NCI-H748 (cell line): ENCODE data around the gene NRP1.
"Not testable (repeated sequence)": the region's sequence is repeated elsewhere in the genome, so short reads cannot be mapped to it uniquely, and the experiment has no call there.

Source experiments
- DNase-seq: peaks from one replicate; lab custom pipeline; 2025; ENCODE audit not compliant: unreplicated experiment; lab: John Stamatoyannopoulos, UW

Gene NRP1

DNA sequence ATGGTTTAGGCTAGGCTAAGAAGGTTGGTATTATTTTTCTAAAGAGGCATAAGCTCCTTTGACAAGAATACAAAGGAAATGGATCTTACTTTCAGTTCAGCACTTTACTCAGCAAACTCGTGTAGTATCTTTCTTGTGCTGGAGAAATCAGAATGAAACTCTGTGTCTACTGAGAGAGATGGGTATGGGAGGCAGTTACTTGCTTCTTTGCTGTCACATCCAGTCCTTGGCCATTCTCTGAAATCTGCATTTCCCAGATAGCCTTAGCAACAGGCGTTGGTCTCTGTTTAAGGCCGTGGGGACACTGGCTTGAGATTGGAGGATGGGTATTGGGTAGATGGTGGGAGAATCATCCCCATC, 180.5 kb downstream of the NRP1 start:
- no peak for DNase-seq

DNA sequence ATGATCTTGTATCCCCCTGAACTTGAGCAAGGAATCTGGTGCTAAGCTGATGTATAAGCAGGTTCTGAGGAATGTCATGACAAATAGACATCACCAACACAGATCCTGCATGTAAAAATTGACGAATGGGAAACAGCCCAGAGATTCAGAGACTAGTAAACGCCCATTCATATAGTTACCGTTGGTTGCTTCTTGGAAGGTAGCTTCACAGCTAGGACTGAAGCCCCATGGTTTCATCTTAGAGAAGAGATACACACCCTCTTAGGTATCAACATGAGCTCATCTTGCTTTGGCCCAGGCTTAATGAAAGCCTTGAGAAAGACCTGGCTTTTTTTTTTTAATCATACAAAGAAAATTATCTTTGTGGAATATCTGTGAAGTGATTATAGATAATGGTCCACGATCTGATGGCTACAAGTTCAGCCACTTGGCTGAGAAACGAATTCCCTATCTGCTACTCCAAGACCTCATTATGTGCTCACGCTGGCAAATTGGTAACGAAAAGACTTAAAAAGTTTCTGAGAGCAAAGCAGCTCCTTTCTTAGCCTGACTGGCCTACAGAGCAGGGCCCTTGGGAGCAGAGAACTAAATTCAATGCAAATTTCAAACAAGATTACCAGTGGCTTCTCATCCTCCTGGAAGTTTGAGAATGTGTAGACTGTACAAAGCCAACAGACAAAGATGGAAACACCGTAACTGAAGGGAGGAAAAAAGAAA, 181.1 kb downstream of the NRP1 start:
- no peak for DNase-seq

DNA sequence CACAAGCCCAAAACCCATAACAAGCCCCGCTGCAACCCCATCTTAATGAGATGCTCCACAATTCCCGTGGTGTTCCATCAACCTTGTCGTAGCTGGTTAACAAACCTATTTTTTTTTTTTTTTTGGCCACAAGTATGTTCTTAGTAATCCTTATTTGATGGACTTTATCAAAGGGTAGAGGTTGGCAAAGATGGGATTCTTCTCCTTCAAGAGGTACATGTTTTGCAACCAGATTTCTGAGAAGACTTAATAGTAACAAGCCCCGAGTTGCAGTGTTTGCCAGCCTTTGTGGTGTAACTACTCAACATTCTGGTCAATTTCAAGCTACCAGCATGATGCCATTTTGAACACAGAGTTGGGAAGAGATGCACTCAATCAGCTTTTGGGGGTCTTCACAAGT, 181.7 kb downstream of the NRP1 start:
- no peak for DNase-seq

DNA sequence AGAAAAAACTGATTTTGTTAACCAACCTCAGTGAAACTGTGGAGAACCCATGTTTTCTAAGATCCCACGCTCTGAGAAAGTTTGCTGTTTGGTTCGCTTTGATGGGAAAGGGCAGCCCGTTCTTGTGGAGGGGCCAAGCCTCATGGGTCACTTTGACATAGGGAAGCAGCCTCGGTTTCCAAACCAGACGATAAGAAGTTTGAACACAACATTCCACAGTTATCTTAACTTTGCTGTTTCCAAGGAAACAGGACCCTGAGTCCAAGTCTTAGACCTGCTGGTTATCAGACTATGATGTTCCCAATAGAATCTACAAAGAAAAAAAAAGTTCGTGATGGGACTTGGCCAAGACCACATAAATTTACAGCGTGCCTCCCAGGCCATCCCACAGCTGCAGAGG, 182.3 kb downstream of the NRP1 start:
- DNase-seq: no peak

DNA sequence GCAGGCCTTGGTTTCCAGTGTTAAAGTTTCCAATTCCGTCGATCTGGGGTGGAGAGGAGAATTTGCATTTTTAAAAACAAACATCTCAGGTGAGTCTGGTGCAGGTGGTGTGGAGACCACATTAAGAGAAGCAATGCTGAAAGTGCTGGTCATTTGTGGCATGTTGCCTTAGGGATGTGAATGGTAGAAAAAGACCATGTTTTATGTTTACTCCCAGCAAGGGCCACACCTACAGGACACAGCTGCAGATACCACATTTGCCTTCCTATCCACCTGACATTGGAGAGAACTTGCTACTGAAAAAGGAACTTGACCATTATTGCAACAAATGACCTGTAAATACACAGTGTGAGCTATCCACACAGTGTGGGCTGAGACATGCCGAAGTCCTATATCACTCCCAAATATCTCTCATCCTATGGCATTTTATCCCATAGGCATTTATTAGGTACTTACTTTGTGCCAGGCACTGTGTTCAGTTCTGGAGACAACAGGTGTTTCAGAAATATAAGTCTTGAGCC, 183.1 kb downstream of the NRP1 start:
- no peak for DNase-seq

DNA sequence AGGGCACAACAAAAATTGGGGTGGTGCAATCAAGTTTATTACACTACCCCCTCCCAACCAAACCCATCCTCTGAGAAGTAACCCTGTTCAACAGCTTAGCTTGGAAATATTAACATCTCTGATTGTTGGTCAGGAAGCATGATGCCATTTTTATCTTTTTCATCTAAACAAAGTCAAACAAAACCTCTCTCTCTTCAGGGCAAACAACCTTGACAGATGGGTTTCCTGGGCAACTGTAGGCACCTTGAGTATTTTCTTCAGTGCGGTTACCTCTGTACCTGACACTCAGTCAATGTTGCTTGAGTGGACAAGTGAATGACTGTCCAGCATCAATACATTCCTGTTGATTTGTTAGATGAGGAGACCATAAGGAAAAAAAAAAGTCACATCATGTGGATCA, 183.6 kb downstream of the NRP1 start:
- DNase-seq: no peak

DNA sequence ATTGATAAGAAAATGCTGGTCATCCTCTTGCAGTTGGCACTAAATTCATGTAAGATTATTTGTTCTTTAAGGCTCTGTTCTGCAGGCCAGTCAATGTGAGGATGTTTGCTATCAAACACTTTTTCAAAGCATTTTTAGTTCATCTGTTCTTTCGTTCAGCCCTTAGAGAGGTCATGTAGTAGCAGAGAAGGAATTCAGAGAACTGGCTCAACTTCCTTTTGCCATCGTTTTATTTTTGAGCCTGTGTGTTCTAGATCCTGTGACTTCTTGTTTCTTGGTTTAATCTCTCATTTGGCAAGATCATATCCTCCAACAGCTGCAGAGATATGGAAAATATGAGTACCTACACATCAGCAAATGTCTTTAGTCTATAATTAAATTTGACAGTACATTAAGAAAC, 184.3 kb downstream of the NRP1 start:
- no peak for DNase-seq

DNA sequence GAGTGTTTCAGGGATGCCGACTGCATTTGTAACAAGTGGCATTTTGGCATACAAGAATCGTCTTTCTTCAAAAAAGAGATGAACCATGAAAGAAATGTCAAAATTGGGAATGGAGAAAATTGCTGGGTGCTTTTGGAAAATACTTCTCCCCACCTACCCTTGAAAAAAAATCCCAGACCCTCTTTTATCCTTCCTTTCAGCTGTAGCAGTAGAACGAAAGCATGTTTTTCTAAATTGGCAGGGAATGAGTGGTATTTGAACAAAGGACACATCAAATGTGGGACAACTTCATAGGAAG, 187.5 kb downstream of the NRP1 start:
- DNase-seq: no peak

DNA sequence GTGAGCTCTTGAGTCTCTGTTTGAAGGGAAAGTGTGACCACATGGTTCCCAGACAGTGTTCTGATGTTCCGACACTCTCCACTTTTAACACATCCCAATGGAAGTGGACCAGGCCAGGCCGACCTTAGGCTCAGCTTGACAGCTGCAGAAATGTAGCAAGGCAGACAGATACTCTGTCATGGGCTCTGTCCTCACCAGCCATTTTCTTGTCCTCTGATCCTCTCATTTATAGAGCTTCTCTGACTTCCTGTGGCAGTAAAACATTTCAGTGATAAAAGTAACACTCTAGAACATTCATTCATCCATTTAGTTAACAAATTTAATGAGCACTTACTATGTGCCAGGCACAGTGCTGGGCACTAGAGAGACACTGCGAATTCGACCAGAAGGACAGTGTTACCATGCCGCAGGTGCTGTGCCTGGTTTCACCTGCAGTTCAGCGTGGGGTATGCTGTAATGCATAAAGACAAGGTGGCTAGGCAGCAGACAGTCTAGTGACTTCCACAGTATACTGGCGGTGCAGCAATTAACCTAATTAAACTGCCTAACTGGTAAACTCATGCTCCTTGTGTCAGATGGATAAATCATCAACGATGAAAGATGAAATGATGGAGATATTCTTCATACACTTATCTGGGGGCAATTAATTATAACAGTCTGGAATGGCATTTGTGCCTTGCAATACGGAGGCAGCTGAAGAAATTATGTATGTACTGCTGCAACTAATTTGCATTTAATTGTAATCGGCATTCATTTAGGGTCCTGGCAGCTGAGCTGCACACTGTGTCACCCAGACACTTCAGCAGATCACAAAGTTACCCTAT, 188.1 kb downstream of the NRP1 start:
- DNase-seq: no peak

DNA sequence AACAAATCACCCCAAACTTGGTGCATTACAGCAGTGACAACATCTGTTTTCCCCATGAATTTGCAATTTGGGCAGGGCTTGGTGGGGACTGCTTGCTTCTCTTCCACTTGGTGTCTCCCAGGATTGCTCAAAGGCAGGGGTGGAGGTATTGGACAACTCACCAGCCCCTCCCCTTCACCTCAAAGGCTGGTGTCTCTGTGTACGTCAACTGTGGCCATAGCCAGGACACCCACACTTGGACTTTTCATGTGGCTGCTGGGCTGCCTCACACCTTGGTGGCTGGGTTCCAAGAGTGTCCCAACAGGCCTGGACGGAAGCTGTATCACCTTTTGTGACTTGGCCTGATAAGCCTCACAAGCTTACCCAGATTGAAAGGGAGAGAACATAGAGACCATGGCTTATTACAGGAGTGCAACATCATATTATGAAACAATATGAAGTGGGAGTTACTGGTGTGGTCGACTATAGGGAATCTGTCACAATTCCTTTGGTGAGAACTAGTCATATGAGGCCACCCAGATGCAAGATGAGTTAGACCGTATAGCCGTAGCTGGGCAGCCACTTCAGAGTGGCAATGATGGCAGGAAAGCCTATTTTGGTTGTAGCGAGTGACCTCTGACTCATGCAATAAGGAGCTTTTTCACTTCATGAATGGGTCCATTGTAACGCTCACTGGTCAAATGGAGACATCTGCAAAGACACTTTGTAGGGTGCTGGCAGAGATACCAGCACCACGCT, 188.8 kb downstream of the NRP1 start:
- no peak for DNase-seq

DNA sequence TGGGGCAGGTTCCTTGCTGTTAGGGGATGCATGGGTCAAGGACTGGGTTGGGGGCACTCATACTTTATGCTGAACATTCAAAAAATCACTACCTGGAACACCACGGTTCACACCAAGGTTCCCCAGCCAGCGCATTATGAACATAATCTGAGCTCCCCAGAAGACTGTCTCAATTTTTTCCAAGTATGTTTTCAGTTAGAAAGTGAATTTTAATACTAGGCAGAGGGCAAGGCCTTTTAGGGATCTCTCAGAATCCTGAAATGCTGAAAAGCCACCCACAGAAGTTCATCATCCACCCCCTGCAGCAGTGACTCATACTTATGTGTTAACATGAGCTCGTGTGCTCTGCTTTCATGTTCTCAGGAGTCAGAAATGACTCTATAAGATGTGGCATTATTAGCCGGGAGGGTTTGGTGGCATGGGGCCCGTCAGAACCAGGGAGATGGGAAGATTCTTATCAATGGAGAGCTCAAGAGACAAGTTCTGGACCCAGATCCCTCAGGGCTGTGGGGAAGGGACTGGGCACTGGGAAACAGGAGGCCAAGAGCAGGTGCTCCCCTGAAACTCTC, 191.2 kb downstream of the NRP1 start:
- DNase-seq: no peak

DNA sequence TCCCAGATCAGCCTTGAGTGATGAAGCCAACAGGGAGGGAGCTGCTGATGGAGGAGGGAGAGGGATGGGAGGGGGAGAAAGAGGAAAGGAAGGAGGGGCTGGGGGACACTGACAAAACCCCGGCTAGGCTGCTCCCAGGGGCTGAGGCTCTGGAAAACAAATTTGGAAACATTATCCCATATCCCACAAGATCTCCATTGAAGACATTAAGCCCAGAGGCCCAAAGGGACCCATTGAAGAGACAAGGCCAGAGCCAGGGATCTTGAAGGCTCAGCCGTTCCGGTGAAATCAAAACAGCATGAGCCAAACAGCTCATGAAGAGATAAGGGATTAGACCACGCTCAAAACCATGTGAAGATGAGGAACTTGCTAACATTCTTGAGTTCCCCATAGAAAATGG, 192.2 kb downstream of the NRP1 start:
- DNase-seq: no peak

DNA sequence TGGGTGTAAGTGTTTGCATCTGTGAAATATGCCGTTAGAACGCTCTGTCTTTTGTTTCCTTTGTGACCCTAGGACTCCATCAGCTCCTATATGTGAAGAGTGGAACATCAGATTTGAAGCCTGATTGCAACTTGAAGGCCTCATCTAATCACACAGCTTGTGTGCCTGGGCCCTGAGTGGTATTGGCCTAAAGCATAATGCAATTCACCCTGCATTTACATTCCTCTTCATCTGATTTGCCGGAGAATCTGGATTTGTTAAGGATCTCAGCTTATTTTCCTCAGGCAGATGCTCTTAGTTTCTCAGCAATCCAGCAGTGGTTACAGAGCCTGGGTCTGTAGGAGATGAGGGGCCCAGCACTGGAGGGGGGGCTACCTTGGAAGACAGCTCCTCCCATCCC, 193.2 kb downstream of the NRP1 start:
- peak; percentile 1 for DNase-seq

DNA sequence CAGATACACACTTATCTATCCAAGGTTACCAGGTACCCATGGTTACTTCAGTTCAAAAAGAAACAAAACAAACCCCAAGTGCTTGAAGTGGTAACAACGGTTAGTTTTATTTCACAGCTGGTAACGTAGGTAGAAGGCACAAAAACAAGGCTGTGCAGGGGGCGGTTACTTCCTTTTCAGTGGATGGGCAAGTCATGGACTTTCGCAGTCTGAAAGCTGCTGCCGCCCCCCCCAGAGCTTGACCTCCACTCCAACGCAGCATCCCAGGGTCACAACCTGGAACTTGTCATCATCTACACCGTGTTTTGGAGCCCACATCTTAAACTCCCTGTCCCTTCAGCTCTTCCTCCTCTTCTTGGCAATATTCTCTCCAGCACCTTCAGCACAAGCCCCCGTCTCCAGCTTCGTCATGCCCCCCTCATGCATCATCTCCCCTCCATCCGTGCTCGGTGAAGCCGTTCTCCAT, 195.3 kb downstream of the NRP1 start:
- peak; percentile 64 for DNase-seq

DNA sequence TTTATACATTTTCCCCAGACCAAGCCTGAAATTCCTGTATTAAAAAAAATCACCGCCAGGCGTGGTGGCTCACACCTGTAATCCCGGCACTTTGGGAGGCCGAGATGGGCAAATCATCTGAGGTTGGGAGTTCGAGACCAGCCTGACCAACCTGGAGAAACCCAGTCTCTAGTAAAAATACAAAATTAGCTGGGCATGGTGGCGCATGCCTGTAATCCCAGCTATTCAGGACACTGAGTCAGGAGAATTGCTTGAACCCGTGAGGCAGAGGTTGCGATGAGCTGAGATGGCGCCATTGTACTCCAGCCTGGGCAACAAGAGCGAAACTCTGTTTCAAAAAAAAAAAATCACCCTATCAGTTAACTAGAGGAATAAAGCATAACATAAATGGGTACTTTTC, 195.8 kb downstream of the NRP1 start:
- DNase-seq: not testable (repeated sequence)

DNA sequence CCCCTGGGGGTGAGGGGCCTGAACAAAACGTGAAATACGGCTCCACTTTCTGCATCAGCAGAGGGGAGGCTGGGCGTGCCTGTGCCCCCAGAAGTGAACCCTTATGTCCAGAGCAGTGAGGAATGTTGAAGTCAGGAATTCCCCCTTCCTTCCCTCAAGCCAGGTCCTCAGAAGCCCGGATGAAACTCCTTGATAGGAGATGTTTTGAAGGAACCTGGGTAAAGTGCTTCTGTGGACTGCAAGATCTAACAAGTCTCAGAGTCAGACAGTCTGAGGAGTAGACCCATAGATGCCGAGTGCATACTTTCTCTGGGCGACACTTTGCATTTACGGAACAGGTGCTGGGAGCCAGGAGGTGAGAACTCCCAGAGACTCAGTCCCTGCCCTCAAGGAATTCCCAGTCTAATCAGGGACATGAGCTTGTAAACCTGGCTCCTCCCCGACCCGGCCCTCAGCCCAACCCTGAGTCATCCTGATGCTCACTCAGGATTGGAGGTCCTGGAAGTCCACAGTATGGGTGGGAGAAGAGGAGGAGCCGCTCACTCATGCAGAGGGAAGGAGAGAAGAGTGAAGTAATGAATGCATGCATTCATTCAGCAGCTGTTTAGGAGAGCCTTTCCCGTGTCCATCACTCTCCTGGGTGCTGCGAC, 197.0 kb downstream of the NRP1 start:
- DNase-seq: no peak

DNA sequence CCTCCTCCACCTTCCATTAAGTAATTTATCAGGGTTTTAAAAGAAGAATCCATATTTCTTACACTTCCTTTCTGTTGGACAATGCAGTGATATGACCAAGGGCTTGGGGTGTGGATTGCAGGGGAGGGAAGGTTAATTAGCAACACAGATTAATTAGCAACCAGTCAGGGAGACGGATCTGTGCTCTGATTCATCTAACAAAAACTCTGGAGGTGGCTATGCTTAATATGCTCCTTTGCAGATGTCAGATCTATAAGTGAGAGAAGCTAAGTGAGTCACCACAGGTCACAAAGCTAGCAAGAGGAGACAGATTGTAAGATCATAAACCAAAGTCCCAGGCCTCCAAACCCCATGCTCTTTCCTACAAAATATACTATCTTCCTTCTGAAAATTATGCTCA, 197.7 kb downstream of the NRP1 start:
- no peak for DNase-seq

DNA sequence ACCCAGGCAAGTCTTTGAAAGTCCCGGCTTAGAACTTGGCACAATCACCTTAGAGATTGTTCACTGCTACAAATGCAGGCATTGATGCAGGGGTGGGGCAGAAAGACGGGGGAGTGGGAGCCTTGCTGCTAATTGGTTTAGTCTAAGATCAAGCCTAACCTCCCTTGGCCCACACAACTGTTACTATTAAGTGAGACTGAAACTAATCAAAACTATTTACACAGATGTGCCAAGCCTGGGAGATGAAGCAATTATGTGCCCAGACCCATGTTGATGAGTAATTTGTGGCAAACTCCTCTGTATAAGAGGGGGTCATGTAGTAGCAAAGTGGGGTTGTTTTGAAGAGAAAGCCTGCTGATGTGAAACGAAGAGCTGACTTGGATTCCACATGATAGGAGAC, 198.2 kb downstream of the NRP1 start:
- no peak for DNase-seq

DNA sequence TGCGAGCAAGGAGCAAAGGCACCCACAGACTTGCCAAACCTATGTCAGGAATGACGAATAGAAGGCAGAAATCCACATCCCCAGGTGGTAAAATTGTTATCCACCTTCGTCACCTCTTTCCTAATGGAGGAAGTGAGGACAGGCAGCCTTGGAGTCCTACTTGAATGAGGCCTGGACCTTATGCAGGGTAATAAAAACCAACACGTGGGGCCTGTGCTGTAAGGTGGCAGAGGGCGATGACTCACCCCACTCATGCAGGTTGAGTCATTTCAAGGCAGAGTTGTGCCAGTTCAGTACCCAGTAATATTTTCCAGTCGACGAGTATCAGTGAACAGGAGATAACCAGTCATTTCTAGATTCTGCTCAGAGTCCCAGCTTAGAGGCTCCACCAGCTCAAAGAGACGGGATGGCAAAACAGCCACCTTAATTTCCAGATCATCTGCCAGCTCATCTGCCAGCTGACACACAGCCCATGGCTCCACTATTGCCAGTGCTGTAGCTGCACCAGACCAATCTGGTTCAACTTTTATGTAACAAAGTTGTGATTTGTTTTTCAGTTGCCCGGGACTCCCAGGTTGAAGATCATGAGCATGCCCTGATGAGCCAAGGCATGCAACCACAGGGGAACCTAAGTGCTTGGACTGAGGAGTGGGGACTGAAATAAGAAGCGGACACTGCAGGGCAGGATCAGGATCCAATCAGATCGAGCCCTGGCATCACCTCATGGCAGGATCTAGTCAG, 200.3 kb downstream of the NRP1 start:
- no peak for DNase-seq

DNA sequence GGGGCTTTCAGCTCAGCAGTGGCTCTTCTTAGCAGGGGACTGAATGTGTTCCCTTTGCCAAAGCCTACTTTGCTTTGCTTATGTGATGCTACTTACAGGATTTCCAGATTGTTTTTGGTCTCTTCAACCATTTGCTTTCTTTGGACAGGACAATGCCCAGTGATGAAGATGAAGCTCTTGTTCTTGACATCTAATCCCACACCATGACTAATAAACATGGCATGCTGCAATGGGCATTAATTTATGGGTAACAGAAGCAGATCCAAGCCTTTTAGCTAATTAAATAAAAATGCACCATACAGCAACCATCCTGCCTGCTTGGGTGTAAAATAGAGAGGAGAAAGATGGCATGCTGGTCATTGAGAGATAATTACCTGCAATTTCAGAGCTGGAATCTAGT, 200.9 kb downstream of the NRP1 start:
- no peak for DNase-seq
